HG03521 (cell line): ENCODE results near the gene KAZN.
"Not testable (repeated sequence)": the region's sequence is repeated elsewhere in the genome, so short reads cannot be mapped to it uniquely, and the experiment has no call there.

Source experiments
- ATAC-seq: cut with Tn5 transposase; IDR thresholded peaks from one replicate; pipeline ENCODE4 v1.9.1; 2021; ENCODE audit warnings: mild to moderate bottlenecking, moderate library complexity; ENCODE audit not compliant: unreplicated experiment

KAZN gene

GRCh38 chr1:14962407-14962806, 363.9 kb downstream of the KAZN start:
- ATAC-seq, result no peak

- ATAC-seq, result not testable (repeated sequence)
Measured at GRCh38 chr1:14963791-14964710, 365.6 kb downstream of the KAZN start.

- ATAC-seq, result no peak
Measured at GRCh38 chr1:14964711-14965055, 366.2 kb downstream of the KAZN start.

- ATAC-seq, result no peak
Measured at GRCh38 chr1:14968251-14968851, 369.9 kb downstream of the KAZN start.

- ATAC-seq, result no peak
Measured at GRCh38 chr1:14969006-14969405, 370.5 kb downstream of the KAZN start.

GRCh38 chr1:14970115-14970798, 371.8 kb downstream of the KAZN start:
- no peak for ATAC-seq

- no peak for ATAC-seq
Measured at GRCh38 chr1:14970799-14971141, 372.3 kb downstream of the KAZN start.

GRCh38 chr1:14971221-14971620, 372.7 kb downstream of the KAZN start:
- ATAC-seq, result no peak

GRCh38 chr1:14972107-14972506, 373.6 kb downstream of the KAZN start:
- no peak for ATAC-seq

- ATAC-seq, result no peak
Measured at GRCh38 chr1:14973773-14974172, 375.3 kb downstream of the KAZN start.

GRCh38 chr1:14974361-14974760, 375.9 kb downstream of the KAZN start:
- no peak for ATAC-seq

- ATAC-seq, result no peak
Measured at GRCh38 chr1:14975119-14975518, 376.6 kb downstream of the KAZN start.

GRCh38 chr1:14976256-14976655, 377.8 kb downstream of the KAZN start:
- no peak for ATAC-seq

- ATAC-seq, result no peak
Measured at GRCh38 chr1:14977338-14977931, 378.9 kb downstream of the KAZN start.

GRCh38 chr1:14980621-14981218, 382.2 kb downstream of the KAZN start:
- ATAC-seq, result no peak

- no peak for ATAC-seq
Measured at GRCh38 chr1:14982029-14982428, 383.5 kb downstream of the KAZN start.

- ATAC-seq, result no peak
Measured at GRCh38 chr1:14983277-14983676, 384.8 kb downstream of the KAZN start.

GRCh38 chr1:14986168-14986567, 387.7 kb downstream of the KAZN start:
- no peak for ATAC-seq

GRCh38 chr1:14987829-14988603, 389.5 kb downstream of the KAZN start:
- no peak for ATAC-seq

GRCh38 chr1:14988636-14989035, 390.2 kb downstream of the KAZN start:
- ATAC-seq, result no peak
